ENCODE data around the gene TLE3.

TLE3 gene

DNA sequence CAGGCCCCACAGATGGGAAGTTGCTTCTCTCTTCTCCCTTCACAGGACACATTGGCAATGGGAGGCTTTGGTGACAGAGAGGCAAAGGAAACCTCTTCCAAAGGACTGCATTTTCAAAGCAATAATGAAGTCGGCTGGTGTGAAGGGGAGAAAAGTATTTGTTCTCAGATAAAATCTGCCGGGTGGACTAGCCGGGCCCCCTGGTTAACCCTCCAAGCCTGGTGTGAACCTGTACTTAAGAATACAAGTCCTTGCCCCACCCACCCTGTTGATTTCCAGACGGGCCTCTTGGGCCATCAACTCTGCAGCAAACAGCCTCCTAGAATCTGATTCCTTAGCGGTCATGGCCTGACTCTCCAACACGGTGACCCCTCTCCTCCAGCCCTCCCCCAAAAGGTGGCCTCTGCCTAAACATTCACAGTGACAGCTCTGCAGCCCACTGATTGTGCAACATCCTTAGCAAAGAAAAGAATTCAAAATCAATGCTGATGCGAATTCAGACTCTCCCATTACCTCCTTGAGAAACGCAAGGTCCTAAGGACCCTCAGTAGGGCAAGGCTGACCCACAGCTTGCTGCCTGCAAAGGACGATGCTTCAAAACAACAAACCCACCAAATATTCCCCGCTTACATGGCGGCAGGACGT, 9.9 kb downstream of the TLE3 start:
- DNase-seq: no peak
- H3K36me3 ChIP-seq: peaks cover 69% of the 10 kb centered on the region
- H3K4me1 ChIP-seq: peaks cover 22% of the 10 kb centered on the region
- TF ChIP-seq, protein P1, sequence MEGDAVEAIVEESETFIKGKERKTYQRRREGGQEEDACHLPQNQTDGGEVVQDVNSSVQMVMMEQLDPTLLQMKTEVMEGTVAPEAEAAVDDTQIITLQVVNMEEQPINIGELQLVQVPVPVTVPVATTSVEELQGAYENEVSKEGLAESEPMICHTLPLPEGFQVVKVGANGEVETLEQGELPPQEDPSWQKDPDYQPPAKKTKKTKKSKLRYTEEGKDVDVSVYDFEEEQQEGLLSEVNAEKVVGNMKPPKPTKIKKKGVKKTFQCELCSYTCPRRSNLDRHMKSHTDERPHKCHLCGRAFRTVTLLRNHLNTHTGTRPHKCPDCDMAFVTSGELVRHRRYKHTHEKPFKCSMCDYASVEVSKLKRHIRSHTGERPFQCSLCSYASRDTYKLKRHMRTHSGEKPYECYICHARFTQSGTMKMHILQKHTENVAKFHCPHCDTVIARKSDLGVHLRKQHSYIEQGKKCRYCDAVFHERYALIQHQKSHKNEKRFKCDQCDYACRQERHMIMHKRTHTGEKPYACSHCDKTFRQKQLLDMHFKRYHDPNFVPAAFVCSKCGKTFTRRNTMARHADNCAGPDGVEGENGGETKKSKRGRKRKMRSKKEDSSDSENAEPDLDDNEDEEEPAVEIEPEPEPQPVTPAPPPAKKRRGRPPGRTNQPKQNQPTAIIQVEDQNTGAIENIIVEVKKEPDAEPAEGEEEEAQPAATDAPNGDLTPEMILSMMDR (IDR thresholded peaks at IDR 0.05; ENCODE audit: low read depth, low read length): no peak
- no peaks in the 10 kb centered on the region for H3K27me3 ChIP-seq
- no peaks in the 10 kb centered on the region for H3K9me3 ChIP-seq
- H3K4me3 ChIP-seq (ENCODE audit: low read depth, low read length): no peak overlapping the region

DNA sequence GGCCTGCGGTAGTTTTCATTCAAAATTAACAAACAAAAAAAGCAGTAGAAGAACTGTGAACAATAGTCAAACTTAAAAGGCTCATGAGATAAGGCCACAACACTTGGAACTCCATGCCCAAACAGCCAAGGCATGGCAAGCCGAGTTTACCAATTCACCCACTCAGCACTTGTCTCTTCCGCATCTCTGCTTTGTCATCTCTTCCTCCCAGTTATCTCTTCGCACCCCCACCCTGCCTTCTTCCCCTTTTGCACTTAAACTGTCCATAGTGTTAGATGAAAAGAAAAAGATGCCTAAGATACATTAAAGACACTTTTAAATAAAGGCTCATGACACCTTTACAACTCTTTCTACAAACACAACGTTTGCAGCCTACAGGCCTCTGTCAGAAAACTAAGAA, 11.1 kb downstream of the TLE3 start:
- no peak for DNase-seq
- Histone ChIP-seq H3K9me3 (no peaks in the 10 kb centered on the region), H3K27me3 (no peaks in the 10 kb centered on the region), H3K36me3 (peaks cover 72% of the 10 kb centered on the region), H3K4me1 (peaks cover 13% of the 10 kb centered on the region), H3K4me3 (ENCODE audit: low read depth, low read length) (no peak overlapping the region)
- TF ChIP-seq, protein P1 (IDR thresholded peaks at IDR 0.05; ENCODE audit: low read depth, low read length): no peak

- DNase-seq: no peak
- H3K4me3 ChIP-seq (ENCODE audit: low read depth, low read length): no peak overlapping the region
- TF ChIP-seq, protein P1 (IDR thresholded peaks at IDR 0.05; ENCODE audit: low read depth, low read length): no peak
- peaks cover 74% of the 10 kb centered on the region for H3K36me3 ChIP-seq
- peaks cover 8% of the 10 kb centered on the region; the same call in 1 of the 2 replicates for H3K4me1 ChIP-seq
- H3K9me3 ChIP-seq: no peaks in the 10 kb centered on the region
- no peaks in the 10 kb centered on the region for H3K27me3 ChIP-seq
These were observed 13.3 kb downstream of the TLE3 start for GRCh38 chr15:70084461-70084860.

DNA sequence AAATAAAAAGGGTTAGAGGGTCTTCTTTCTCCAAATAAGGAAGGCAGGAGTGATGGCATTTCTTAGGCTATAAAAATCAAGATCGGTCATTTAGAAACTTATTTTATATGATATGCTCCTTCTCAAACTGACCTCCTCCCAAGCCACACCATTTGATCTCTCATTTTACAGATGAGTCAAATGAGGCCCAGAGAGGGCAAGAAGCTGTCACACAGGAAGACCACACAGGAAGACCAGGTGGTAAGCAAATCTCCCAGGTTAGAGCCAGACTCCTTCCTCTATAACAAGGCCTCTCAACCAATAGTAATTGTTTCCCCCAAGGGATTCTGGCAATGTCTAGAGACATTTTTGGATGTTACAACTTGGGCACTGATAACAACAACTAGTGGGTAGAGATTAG, 13.8 kb downstream of the TLE3 start:
- H3K4me3 ChIP-seq (ENCODE audit: low read depth, low read length): no peak overlapping the region
- no peak for DNase-seq

DNA sequence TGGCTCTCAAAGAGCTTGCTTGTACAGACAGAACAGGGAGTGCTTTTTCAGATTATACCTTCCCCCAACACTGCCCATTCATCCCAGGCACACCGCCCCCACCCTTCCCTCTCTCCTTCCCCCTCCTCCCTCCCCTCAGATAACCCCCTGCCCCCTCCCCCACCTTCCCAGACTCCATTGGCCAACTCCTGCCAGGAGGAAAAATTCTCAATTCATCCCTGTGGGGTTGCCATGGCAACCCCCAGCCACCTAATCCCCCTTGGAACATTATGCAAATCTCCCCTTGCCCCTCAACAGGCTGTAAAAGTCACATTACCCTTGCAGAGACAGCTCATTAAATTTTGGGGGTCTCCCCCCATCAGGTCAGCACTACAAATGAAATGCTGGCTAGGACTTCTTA, 14.3 kb downstream of the TLE3 start:
- H3K36me3 ChIP-seq: peaks cover 68% of the 10 kb centered on the region
- no peak for DNase-seq
- TF ChIP-seq, protein P1 (IDR thresholded peaks at IDR 0.05; ENCODE audit: low read depth, low read length): no peak
- H3K4me1 ChIP-seq: peaks cover 2% of the 10 kb centered on the region; the same call in 1 of the 2 replicates
- H3K27me3 ChIP-seq: no peaks in the 10 kb centered on the region
- no peak overlapping the region for H3K4me3 ChIP-seq (ENCODE audit: low read depth, low read length)
- no peaks in the 10 kb centered on the region for H3K9me3 ChIP-seq

More for the DNA sequence above, 13.8 kb downstream of the TLE3 start:
- H3K36me3 ChIP-seq: peaks cover 69% of the 10 kb centered on the region
- H3K9me3 ChIP-seq: no peaks in the 10 kb centered on the region
- no peaks in the 10 kb centered on the region for H3K27me3 ChIP-seq
- H3K4me1 ChIP-seq: peaks cover 3% of the 10 kb centered on the region; the same call in 1 of the 2 replicates
- TF ChIP-seq, protein P1 (IDR thresholded peaks at IDR 0.05; ENCODE audit: low read depth, low read length): no peak

DNA sequence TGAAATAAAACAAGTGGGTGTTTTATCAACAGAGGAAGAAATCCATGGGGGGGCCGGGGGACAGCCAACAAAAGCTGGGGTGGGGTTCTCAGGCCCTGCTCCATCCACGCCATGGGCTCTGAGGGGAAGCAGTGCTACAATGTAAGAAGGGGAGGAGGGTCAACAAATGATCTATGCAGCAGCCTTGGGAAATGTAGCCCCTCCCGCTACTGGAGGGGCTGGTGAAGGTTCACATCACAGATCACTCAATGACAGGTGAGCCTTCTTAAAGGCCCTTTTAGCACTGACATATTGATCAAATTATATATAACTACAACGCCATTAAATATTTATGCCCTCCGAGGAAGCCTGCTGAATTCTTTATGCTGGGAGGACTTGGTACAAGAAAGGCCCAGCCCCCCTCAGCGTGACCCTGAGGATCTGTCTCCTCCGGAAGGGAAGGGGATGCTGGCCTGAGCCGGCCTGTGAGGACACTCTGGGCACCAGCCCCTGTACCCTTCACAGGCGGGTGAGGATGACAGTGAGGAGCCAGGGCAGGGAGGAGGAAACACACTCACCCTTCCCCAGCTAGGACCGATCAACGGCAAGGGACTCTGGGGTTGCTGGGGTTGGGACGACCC, 15.3 kb downstream of the TLE3 start:
- no peak for DNase-seq
- peaks cover 60% of the 10 kb centered on the region for H3K36me3 ChIP-seq
- H3K4me1 ChIP-seq: peaks cover 2% of the 10 kb centered on the region; the same call in 1 of the 2 replicates
- TF ChIP-seq, protein P1 (IDR thresholded peaks at IDR 0.05; ENCODE audit: low read depth, low read length): no peak
- no peaks in the 10 kb centered on the region for H3K9me3 ChIP-seq
- H3K27me3 ChIP-seq: no peaks in the 10 kb centered on the region
- no peak overlapping the region for H3K4me3 ChIP-seq (ENCODE audit: low read depth, low read length)
